HG02610 (cell line): Measurements from ENCODE around the gene NECAB3.

Experiments
- ATAC-seq: cut with Tn5 transposase; IDR thresholded peaks from one replicate; pipeline ENCODE4 v1.9.1; 2021; ENCODE audit warnings: mild to moderate bottlenecking, moderate library complexity; ENCODE audit not compliant: unreplicated experiment

NECAB3 gene

GRCh38 chr20:33624399-33624798, 49.8 kb downstream of the NECAB3 start:
- ATAC-seq = no peak

- ATAC-seq = no peak
Measured at GRCh38 chr20:33622705-33623365, 51.4 kb downstream of the NECAB3 start.

DNA sequence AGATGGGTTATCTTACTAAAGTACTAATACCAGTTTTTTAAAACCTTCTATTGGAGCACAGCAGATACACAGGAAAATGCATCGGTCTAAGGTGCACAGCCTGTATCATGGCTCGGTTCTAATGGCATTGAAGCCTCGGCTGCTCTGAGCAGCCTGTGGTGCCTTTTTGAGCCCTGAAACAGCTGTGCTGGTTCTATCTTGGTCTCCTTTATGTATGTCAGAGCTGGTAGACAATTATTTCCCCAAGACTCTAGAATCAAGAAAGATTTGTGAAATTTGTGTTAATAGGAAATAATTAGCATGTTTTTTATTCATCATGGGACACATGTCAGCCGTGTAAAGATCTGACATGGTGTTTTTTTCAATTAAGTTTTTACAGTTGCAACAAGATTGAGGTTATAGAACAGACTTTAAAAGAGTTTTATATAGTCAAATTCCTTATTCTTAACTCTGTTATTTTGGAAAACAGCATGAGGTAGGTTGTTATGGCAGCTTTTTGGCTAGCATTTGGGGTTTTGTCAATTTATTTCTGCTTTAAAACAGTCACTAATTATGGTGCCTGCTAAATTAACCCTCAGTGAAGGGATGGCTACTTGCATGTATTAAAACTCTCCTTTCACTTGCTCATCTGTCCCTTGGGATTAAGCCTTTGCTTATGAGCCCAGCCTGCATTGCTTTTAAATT, 52.4 kb downstream of the NECAB3 start:
- no peak for ATAC-seq

DNA sequence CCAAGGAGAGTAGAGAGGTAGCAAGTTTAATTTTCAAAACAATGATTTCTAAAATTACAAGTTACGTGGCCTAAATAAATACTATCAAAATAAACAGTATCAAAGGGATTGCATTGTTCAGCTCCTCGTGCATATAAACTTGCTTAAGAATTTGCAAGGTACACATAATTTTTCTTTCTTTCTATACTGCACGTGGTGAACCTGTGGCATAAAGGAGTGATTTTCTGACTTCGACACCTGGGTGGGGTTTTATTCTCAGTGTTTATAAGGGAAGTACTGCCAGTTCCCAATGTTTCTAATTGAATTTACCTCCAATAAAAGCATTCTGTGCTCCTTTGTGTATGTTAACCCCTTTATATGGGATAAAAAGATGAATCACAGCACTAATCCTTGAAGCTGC, 62.2 kb downstream of the NECAB3 start:
- ATAC-seq = no peak

GRCh38 chr20:33611106-33611505, 63.1 kb downstream of the NECAB3 start:
- no peak for ATAC-seq

DNA sequence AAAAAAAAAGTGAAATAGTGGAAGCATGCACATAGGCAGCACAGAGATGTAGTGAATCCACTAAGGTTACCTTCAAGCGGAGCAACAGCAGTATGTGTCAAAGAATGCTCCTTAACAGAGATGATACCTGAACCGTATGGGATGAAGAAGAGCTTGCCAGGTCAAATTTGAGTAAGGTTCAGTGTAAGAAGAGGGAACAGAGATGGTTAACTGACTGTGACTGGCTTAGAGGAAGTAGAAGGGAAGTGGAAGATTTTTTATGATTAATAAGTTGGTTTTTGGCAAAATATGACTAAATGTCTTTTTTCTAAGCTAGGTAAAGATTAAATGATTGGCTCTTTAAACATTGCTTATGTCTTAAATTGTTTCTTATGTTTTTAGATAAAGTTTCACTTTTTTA, 64.7 kb downstream of the NECAB3 start:
- ATAC-seq = no peak
